ENCODE data around the gene THAP3. TPM values are rescaled to one million over a fixed set of nuclear protein-coding genes. Genes with fewer than 3 reads are reported as not detected.

THAP3 gene
- total and polyA plus RNA-seq, 2 donors (not counting 1 experiment from before 2014, with no cell fraction given), result 5.3 to 35.5 TPM

GRCh38 chr1:6613361-6614018 lies 11.2 kb upstream of the THAP3 start, which contains the start of gene PHF13:
TSS of gene PHF13 (plus strand) at chr1:6613731. CDS start at chr1:6614067, 336 bp downstream.
- Histone ChIP-seq H3K4me1 (ENCODE audit: control insufficient read depth, extremely low read depth, insufficient read depth, low read length) (peaks cover 3% of the 10 kb centered on the region), H4K20me1 (ENCODE audit: control insufficient read depth, extremely low read depth, insufficient read depth, low read length) (no peaks in the 10 kb centered on the region), H3K36me3 (ENCODE audit: control insufficient read depth, insufficient read depth, low read length) (no peaks in the 10 kb centered on the region), H3K79me2 (ENCODE audit: control insufficient read depth, insufficient read depth, low read length) (peaks cover 38% of the 10 kb centered on the region), H3K4me3 (replicated peaks in 1 of 4; ENCODE audit: control extremely low read depth in 1 of 4, insufficient read depth in 1 of 4, low read depth in 3 of 4, low read length in 4 of 4) (peak within 1 kb of the TSS; percentile 69 to 97 (median 82)), H3K4me2 (ENCODE audit: extremely low read depth, insufficient read depth, low read length) (peak within 1 kb of the TSS; percentile 84), H2AFZ (ENCODE audit: low read length) (peak within 1 kb of the TSS; percentile 95), H3K9me3 (ENCODE audit: control insufficient read depth, insufficient read depth, low read depth, low read length) (no peaks in the 10 kb centered on the region), H3K27me3 (ENCODE audit: control insufficient read depth, insufficient read depth, low read length) (no peaks in the 10 kb centered on the region), H3K9ac (ENCODE audit: insufficient read depth, low read length) (peak within 1 kb of the TSS; percentile 76), H3K27ac (ENCODE audit: insufficient read depth, low read length) (peak within 1 kb of the TSS; percentile 78)
- TF ChIP-seq CTCF (conservative IDR thresholded peaks at IDR 0.05 in 1 of 2, IDR thresholded peaks at IDR 0.05 in 1 of 2; ENCODE audit: low read depth in 1 of 2, low read length in 2 of 2), result no peak
- peak; percentile 98 to 99 for DNase-seq (ENCODE audit: low read depth in 2 of 2)

DNA sequence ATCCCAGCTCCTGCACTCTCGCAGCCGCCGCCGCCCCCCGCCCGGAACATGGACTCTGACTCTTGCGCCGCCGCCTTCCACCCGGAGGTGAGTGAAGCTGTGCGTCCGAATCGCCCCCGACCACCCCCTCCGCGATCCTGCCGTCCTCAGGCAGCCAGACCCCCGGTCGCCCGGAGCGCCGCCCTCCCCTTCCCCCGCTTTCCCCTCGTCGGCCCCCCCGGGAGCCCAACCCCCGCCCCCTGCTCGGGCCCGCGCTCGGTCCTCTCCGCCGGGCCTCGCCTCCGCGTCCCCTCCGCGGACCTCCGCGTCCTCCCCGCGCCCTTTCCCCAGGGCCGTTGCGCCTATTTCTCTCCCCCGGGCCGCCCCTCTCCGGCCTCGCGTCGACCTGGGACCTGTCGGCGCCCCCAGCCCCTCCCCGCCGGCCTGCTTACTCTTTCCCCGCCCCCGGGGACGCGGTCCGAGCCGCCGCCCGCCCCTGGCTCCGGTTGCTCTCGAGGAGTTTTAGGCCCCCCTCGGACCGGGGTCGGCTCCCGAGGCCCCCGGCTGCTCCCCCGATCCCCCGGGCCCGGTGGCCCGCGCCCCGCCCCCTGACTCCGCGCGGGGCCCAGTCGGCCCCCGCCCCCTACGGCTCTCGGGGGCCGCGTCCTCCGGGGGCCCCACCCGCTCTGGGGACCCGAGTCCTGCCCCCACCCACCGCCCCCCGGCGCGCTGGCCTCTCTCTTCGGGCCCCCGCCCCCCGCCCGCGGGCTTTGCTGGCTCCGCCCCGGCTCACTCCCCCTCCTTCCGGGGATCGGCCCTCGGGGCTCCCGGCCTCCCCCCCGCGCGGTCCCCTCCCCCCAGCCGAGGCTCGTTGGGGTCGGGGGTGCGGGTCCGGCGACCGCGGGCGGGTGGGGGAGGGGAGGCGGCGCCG lies 10.4 kb upstream of the THAP3 start:
- Histone ChIP-seq H3K36me3 (ENCODE audit: control insufficient read depth, insufficient read depth, low read length) (no peaks in the 10 kb centered on the region), H3K79me2 (ENCODE audit: control insufficient read depth, insufficient read depth, low read length) (peaks cover 41% of the 10 kb centered on the region), H2AFZ (ENCODE audit: low read length) (no peak overlapping the region), H3K4me1 (ENCODE audit: control insufficient read depth, extremely low read depth, insufficient read depth, low read length) (peaks cover 3% of the 10 kb centered on the region), H3K4me2 (ENCODE audit: extremely low read depth, insufficient read depth, low read length) (no peak overlapping the region), H3K9me3 (ENCODE audit: control insufficient read depth, insufficient read depth, low read depth, low read length) (no peaks in the 10 kb centered on the region), H3K27me3 (ENCODE audit: control insufficient read depth, insufficient read depth, low read length) (no peaks in the 10 kb centered on the region), H3K27ac (ENCODE audit: insufficient read depth, low read length) (peak overlapping the region; percentile 63), H3K4me3 (replicated peaks in 1 of 4; ENCODE audit: control extremely low read depth in 1 of 4, insufficient read depth in 1 of 4, low read depth in 3 of 4, low read length in 4 of 4) (peak overlapping the region; percentile 38 to 73 (median 58)), H3K9ac (ENCODE audit: insufficient read depth, low read length) (peak overlapping the region; percentile 76), H4K20me1 (ENCODE audit: control insufficient read depth, extremely low read depth, insufficient read depth, low read length) (no peaks in the 10 kb centered on the region)
- no peak for TF ChIP-seq EZH2 (IDR thresholded peaks at IDR 0.05; ENCODE audit: low read length, missing control alignments)
- no peak for TF ChIP-seq CTCF (conservative IDR thresholded peaks at IDR 0.05 in 1 of 2, IDR thresholded peaks at IDR 0.05 in 1 of 2; ENCODE audit: low read depth in 1 of 2, low read length in 2 of 2)
- DNase-seq (ENCODE audit: low read depth in 2 of 2), result peak in 1 of 2 donors; percentile 27
